Measurements from ENCODE around the gene PARP12.

PARP12 gene

DNA sequence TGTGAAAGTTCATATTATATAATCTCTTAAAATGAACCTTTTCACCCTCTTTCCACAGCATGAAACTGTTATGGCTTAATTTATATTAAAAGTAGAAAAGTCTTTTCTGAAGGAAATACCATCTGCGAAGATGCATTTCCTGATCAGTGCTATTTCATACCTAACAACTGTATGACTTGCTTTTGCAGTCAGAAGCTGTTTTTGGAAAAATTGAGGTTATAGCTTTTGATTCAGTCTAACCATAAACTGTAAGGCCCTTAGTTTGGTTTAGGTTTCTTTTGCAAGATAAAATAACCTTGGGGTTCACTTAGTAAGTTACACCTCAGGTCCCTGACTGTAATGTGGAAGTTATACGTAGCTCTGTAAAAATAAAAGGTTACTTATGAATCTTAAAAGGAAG is 22.7 kb upstream of the PARP12 start:
- Histone ChIP-seq H3K27ac (ENCODE audit: low read depth, low read length) (no peak overlapping the region), H3K4me3 (ENCODE audit: low read depth, low read length) (no peak overlapping the region), H2BK5ac (ENCODE audit: low read depth, low read length, poor library complexity) (no peak overlapping the region), H3K79me2 (ENCODE audit: control insufficient read depth, insufficient read depth, low read length, poor library complexity) (no peaks in the 10 kb centered on the region), H4K91ac (ENCODE audit: low read depth, low read length) (no peak overlapping the region), H3K9me3 (ENCODE audit: insufficient read depth, low read depth, low read length) (no peaks in the 10 kb centered on the region), H3K14ac (ENCODE audit: low read length) (no peak overlapping the region), H3K27me3 (ENCODE audit: insufficient read depth, low read length) (no peaks in the 10 kb centered on the region), H3K9ac (ENCODE audit: low read length) (no peak overlapping the region), H2BK120ac (ENCODE audit: insufficient read depth, low read length, poor library complexity) (no peak overlapping the region), H3K4ac (ENCODE audit: low read depth, low read length) (no peak overlapping the region), H3K36me3 (ENCODE audit: control insufficient read depth in 1 of 2, insufficient read depth in 2 of 2, low read length in 2 of 2) (peaks cover 0 to 2% of the 10 kb centered on the region in 2 experiments), H3K79me1 (ENCODE audit: low read length) (no peaks in the 10 kb centered on the region), H3K4me2 (ENCODE audit: low read length) (no peak overlapping the region), H2BK12ac (ENCODE audit: low read length) (no peak overlapping the region), H2AFZ (ENCODE audit: insufficient read depth, low read length, poor library complexity) (no peak overlapping the region), H3K23ac (ENCODE audit: low read length) (no peak overlapping the region), H4K12ac (ENCODE audit: low read depth, low read length) (no peak overlapping the region), H3K18ac (ENCODE audit: low read length) (no peak overlapping the region), H4K8ac (ENCODE audit: low read depth, low read length) (no peak overlapping the region), H3K4me1 (ENCODE audit: control insufficient read depth in 1 of 2, insufficient read depth in 2 of 2, low read length in 2 of 2) (no peaks in the 10 kb centered on the region), H2AK5ac (ENCODE audit: low read length) (no peak overlapping the region)
- no peak for DNase-seq
- WGBS (ENCODE audit: extremely low coverage, insufficient coverage, insufficient read length) = no CpG with 5 or more reads among the region's 2 CpGs

DNA sequence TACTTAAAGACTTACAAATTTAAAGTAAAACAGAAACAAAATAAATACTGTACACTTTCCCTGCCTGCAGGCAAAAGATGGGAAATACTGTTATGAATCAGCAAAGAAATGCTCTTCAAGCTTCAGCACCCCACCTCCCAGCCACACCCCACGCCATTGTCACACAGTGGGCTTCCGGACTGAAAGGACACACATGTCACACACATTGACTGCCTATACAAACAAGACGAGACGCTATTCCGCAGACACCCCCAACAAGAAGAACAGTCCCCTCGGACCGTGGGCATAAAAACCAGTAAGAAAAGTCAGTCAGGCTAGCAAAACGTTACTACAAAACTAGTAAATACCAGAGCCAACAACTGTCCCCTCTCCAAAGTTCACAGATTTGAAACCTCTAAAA is 22.2 kb upstream of the PARP12 start:
- Histone ChIP-seq H3K4ac (ENCODE audit: low read depth, low read length) (no peak overlapping the region), H4K91ac (ENCODE audit: low read depth, low read length) (no peak overlapping the region), H3K79me1 (ENCODE audit: low read length) (no peaks in the 10 kb centered on the region)

DNA sequence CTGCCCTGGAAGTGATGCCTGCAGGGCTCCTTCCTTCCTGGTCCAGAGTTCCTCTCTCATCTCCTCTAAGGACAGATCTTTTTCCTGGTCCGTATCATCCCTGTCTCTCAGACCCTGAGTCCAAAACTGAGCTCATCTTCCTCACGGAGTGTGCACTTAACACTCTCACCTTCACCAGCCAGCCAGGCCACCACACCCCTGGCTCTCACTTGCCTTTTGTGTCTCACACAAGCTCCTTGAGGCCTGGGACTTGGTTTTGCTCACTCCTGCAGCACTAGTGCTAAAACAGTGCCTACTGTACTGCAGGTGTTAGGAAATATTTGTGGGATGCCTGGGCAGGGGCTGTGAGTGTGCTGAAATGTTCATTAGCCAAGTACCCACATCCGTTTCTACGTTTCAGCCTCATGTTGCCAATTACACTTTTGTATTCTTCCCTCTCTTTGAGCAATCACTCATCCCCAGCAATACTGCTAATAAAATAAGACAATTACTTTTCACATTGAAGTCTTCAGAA is 21.4 kb upstream of the PARP12 start:
- no peak overlapping the region for H3K14ac ChIP-seq (ENCODE audit: low read length)
- no peak overlapping the region for H4K12ac ChIP-seq (ENCODE audit: low read depth, low read length)
- WGBS (ENCODE audit: extremely low coverage, insufficient coverage, insufficient read length) = no CpG with 5 or more reads among the region's 4 CpGs
- H3K4ac ChIP-seq (ENCODE audit: low read depth, low read length) = no peak overlapping the region
- no peaks in the 10 kb centered on the region for H3K79me2 ChIP-seq (ENCODE audit: control insufficient read depth, insufficient read depth, low read length, poor library complexity)
- no peak overlapping the region for H4K8ac ChIP-seq (ENCODE audit: low read depth, low read length)
- no peaks in the 10 kb centered on the region for H3K4me1 ChIP-seq (ENCODE audit: control insufficient read depth in 1 of 2, insufficient read depth in 2 of 2, low read length in 2 of 2)
- no peak overlapping the region for H3K9ac ChIP-seq (ENCODE audit: low read length)
- no peak overlapping the region for H2AFZ ChIP-seq (ENCODE audit: insufficient read depth, low read length, poor library complexity)
- peaks cover 0 to 2% of the 10 kb centered on the region in 2 experiments for H3K36me3 ChIP-seq (ENCODE audit: control insufficient read depth in 1 of 2, insufficient read depth in 2 of 2, low read length in 2 of 2)
- no peak overlapping the region for H4K91ac ChIP-seq (ENCODE audit: low read depth, low read length)
- no peak overlapping the region for H2BK12ac ChIP-seq (ENCODE audit: low read length)
- no peak overlapping the region for H2AK5ac ChIP-seq (ENCODE audit: low read length)
- DNase-seq = no peak
- no peak overlapping the region for H3K4me2 ChIP-seq (ENCODE audit: low read length)
- no peak overlapping the region for H2BK120ac ChIP-seq (ENCODE audit: insufficient read depth, low read length, poor library complexity)
- H3K27ac ChIP-seq (ENCODE audit: low read depth, low read length) = no peak overlapping the region
- no peak overlapping the region for H3K23ac ChIP-seq (ENCODE audit: low read length)
- no peak overlapping the region for H3K4me3 ChIP-seq (ENCODE audit: low read depth, low read length)
- H3K79me1 ChIP-seq (ENCODE audit: low read length) = no peaks in the 10 kb centered on the region
- H3K18ac ChIP-seq (ENCODE audit: low read length) = no peak overlapping the region
- no peak overlapping the region for H2BK5ac ChIP-seq (ENCODE audit: low read depth, low read length, poor library complexity)
- H3K27me3 ChIP-seq (ENCODE audit: insufficient read depth, low read length) = no peaks in the 10 kb centered on the region
- H3K9me3 ChIP-seq (ENCODE audit: insufficient read depth, low read depth, low read length) = no peaks in the 10 kb centered on the region

More for the DNA sequence above, 22.2 kb upstream of the PARP12 start:
- no peak overlapping the region for H2BK12ac ChIP-seq (ENCODE audit: low read length)
- no peak overlapping the region for H3K14ac ChIP-seq (ENCODE audit: low read length)
- no CpG with 5 or more reads among the region's 8 CpGs for WGBS (ENCODE audit: extremely low coverage, insufficient coverage, insufficient read length)
- no peaks in the 10 kb centered on the region for H3K27me3 ChIP-seq (ENCODE audit: insufficient read depth, low read length)
- no peak overlapping the region for H3K4me2 ChIP-seq (ENCODE audit: low read length)
- H3K9ac ChIP-seq (ENCODE audit: low read length) = no peak overlapping the region
- H3K18ac ChIP-seq (ENCODE audit: low read length) = no peak overlapping the region
- no peak for DNase-seq
- no peak overlapping the region for H2AK5ac ChIP-seq (ENCODE audit: low read length)
- no peak overlapping the region for H2BK120ac ChIP-seq (ENCODE audit: insufficient read depth, low read length, poor library complexity)
- no peak overlapping the region for H3K23ac ChIP-seq (ENCODE audit: low read length)
- no peak overlapping the region for H4K8ac ChIP-seq (ENCODE audit: low read depth, low read length)
- peaks cover 0 to 2% of the 10 kb centered on the region in 2 experiments for H3K36me3 ChIP-seq (ENCODE audit: control insufficient read depth in 1 of 2, insufficient read depth in 2 of 2, low read length in 2 of 2)
- H3K27ac ChIP-seq (ENCODE audit: low read depth, low read length) = no peak overlapping the region
- no peak overlapping the region for H3K4me3 ChIP-seq (ENCODE audit: low read depth, low read length)
- H4K12ac ChIP-seq (ENCODE audit: low read depth, low read length) = no peak overlapping the region
- no peaks in the 10 kb centered on the region for H3K9me3 ChIP-seq (ENCODE audit: insufficient read depth, low read depth, low read length)
- H3K4me1 ChIP-seq (ENCODE audit: control insufficient read depth in 1 of 2, insufficient read depth in 2 of 2, low read length in 2 of 2) = no peaks in the 10 kb centered on the region
- H2AFZ ChIP-seq (ENCODE audit: insufficient read depth, low read length, poor library complexity) = no peak overlapping the region
- H2BK5ac ChIP-seq (ENCODE audit: low read depth, low read length, poor library complexity) = no peak overlapping the region
- H3K79me2 ChIP-seq (ENCODE audit: control insufficient read depth, insufficient read depth, low read length, poor library complexity) = no peaks in the 10 kb centered on the region

DNA sequence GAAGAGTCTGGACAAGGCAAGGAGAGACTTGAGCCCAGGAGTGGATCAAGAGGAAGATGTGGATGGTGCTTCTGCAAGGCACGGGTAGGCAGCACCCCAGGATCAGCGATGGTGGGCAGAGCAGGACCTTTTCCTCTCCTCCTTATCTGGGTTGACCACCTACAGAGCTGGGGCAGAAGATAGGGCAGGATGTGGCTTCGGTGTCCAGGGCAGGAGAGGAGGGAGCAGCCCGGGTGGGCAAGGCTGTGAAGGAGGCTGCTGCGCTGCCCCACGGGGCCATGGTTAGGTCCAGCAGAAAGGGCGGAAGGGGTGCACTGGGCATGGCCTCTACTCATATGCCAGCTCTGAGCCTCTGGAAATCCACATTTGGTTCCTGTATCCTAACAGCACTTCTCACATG is 20.0 kb upstream of the PARP12 start:
- Histone ChIP-seq H3K9me3 (ENCODE audit: insufficient read depth, low read depth, low read length) (no peaks in the 10 kb centered on the region), H3K4me3 (ENCODE audit: low read depth, low read length) (no peak overlapping the region), H2BK5ac (ENCODE audit: low read depth, low read length, poor library complexity) (no peak overlapping the region), H3K36me3 (ENCODE audit: control insufficient read depth in 1 of 2, insufficient read depth in 2 of 2, low read length in 2 of 2) (no peaks in the 10 kb centered on the region), H4K12ac (ENCODE audit: low read depth, low read length) (no peak overlapping the region), H4K8ac (ENCODE audit: low read depth, low read length) (no peak overlapping the region), H3K4me1 (ENCODE audit: control insufficient read depth in 1 of 2, insufficient read depth in 2 of 2, low read length in 2 of 2) (no peaks in the 10 kb centered on the region), H3K79me2 (ENCODE audit: control insufficient read depth, insufficient read depth, low read length, poor library complexity) (no peaks in the 10 kb centered on the region), H3K4me2 (ENCODE audit: low read length) (no peak overlapping the region), H3K27me3 (ENCODE audit: insufficient read depth, low read length) (no peaks in the 10 kb centered on the region), H3K27ac (ENCODE audit: low read depth, low read length) (no peak overlapping the region), H2BK120ac (ENCODE audit: insufficient read depth, low read length, poor library complexity) (no peak overlapping the region), H3K9ac (ENCODE audit: low read length) (no peak overlapping the region), H2AK5ac (ENCODE audit: low read length) (no peak overlapping the region), H4K91ac (ENCODE audit: low read depth, low read length) (no peak overlapping the region), H3K79me1 (ENCODE audit: low read length) (no peaks in the 10 kb centered on the region), H3K23ac (ENCODE audit: low read length) (no peak overlapping the region), H3K4ac (ENCODE audit: low read depth, low read length) (no peak overlapping the region), H2AFZ (ENCODE audit: insufficient read depth, low read length, poor library complexity) (no peak overlapping the region), H3K18ac (ENCODE audit: low read length) (no peak overlapping the region), H3K14ac (ENCODE audit: low read length) (no peak overlapping the region), H2BK12ac (ENCODE audit: low read length) (no peak overlapping the region)
- no peak for DNase-seq
- no CpG with 5 or more reads among the region's 7 CpGs for WGBS (ENCODE audit: extremely low coverage, insufficient coverage, insufficient read length)

All from trophoblast cell (in vitro differentiated cells and primary cell).